GM19455 (cell line): ENCODE results near the gene GTF2A2.

Experiments used
- ATAC-seq: cut with Tn5 transposase; IDR thresholded peaks from one replicate; pipeline ENCODE4 v1.9.1; 2021; ENCODE audit not compliant: unreplicated experiment

GTF2A2 gene

DNA sequence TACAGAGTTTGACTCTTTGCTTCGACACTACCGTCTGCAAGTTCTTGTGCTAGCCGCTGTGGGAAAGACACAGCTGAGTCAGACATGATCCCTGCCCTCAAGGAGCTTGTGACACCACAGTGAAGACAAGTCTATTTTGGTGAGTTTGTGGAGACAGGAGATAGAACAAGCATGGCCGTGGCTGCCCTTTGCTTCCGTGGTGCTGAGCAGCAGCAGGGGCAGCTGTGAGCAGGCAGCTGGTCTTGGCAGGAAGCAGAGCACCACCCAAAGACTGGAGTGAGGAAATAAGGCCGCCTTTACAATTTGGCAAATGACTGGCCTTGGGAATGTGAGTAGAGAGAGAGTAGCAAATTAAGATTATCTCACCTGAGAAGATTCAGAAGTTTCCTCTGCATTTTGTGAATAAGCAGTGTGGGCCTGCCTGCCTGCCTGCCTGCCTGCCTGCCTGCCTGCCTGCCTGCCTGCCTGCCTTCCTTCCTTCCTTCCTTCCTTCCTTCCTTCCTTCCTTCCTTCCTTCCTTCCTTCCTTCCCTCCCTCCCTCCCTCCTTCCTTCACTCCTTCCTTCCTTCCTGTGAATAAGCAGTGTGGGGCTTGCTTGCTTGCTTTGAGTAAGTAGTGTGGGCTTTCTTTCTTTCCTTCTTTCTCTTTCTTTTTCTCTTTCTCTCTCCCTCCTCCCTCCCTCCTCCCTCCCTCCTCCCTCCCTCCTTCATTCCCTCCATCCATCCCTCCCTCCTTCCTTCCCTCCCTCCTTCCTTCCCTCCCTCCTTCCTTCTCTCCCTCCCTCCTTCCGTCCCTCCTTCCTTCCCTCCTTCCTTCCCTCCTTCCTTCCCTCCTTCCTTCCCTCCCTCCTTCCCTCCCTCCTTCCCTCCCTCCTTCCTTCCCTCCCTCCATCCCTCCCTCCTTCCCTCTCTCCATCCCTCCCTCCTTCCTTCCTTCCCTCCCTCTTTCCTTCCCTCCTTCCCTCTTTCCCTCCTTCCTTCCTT is 47.3 kb downstream of the GTF2A2 start:
- no peak for ATAC-seq

DNA sequence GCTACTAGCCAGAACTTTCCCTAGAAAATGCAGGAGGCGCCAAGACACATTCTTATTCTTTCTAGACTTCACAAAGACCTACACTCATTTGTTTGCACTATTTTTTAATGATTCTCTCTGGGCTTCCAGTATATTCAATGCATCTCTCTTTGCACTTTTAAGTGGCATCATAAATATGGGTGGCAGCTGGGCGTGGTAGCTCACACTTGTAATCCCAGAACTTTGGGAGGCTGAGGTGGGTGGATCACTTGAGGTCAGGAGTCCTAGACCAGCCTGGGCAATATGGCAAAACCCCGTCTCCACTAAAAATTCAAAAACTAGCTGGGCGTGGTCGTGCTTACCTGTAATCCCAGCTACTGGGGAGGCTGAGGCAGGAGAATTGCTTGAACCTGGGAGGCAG is 51.3 kb downstream of the GTF2A2 start:
- no peak for ATAC-seq

DNA sequence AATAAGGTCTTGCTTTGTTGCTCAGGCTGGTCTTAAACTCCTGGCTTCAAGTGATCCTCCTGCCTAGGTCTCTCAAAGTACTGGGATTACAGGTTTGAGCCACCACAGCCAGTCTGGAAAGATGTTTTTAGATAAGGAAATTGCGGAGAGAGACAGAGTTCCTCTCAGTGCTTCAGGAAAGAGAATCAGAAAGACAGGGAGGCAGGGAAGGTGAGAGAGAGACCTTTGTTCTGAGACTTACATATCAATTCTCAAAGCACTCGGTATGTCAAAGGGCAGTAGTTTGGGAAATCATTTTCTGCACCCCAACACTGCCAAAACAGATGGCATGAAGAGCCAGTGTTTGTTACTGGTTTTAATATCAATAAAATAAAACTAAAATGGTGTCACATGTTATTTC is 58.9 kb downstream of the GTF2A2 start:
- no peak for ATAC-seq

DNA sequence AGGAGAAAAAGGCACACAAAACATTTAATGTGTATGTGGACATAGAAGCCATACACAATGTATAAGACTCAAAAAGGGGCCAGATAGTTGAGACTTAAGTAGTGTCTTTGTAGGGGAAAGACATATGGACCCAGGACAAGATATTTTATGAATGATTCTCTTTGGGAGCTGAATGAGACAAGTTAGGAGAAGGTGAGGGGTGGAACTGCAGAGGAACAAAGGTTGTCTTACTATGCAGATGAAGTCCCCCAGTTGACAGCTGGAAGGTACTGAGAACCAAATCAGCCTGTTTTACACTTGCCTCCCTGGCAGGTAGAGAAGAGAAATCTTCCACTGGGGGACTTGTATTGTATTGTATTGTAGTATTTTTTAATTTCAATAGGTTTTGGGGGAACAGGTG is 60.7 kb downstream of the GTF2A2 start:
- no peak for ATAC-seq

- ATAC-seq = no peak
Observed at GRCh38 chr15:59595434-59595915, 61.8 kb downstream of the GTF2A2 start.

DNA sequence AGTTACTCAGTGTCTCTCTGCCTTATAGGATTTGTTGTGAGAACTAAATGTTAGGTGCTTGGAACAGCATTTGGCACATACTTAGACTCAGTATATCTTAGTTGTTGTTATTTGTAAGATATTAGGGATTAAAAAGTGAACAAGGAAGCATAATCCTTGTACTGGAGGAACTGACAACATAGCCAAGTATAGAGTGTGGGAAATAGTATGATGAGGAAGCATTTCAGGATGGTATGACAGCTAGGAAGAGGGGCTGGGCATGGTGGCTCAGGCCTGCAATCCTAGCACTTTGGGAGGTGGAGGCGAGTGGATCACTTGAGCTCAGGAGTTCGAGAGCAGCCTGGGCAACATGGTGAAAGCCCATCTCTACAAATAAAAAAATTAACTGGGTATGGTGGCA is 62.3 kb downstream of the GTF2A2 start:
- no peak for ATAC-seq

DNA sequence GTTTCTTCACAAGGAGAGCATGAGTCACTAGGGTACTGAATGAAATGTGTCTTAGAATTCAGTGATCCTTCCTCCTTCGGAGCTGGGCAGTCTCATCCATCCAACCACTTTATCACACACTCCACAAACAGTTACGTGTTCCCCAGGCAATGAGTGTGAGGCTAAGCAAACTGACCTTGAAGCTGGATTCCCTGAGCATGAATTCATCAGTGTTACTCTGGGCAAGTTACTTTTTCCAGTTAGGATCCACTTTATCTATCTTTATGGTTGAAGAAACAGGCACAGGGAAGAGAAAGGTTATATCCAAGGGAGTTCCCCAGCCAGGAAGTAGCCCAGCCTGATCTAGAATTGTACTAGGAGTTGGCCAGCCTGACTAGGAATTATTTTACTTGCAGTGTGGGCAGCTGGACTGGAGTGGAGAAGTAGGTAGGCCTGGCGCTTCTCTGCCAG is 62.8 kb downstream of the GTF2A2 start:
- ATAC-seq = no peak

GRCh38 chr15:59591356-59591755 is 66.0 kb downstream of the GTF2A2 start:
- no peak for ATAC-seq

GRCh38 chr15:59590027-59590426 is 67.3 kb downstream of the GTF2A2 start:
- ATAC-seq = no peak
